ENCODE measurements around the gene RSPH1. TPM values are rescaled to one million over a fixed set of nuclear protein-coding genes. Genes with fewer than 3 reads are reported as not detected.

Gene RSPH1
- total and polyA plus RNA-seq, 2 of the 4 experiments (the other 2 are of a cell fraction): not detected

- Histone ChIP-seq H2BK5ac (ENCODE audit: low read depth, low read length, poor library complexity, severe bottlenecking) (no peak overlapping the region), H3K79me1 (ENCODE audit: low read depth in 1 of 2, low read length in 2 of 2) (no peaks in the 10 kb centered on the region), H2AK9ac (replicated peaks; ENCODE audit: low read depth, low read length, poor library complexity) (no peak overlapping the region), H2AK5ac (ENCODE audit: low read depth, low read length) (no peak overlapping the region), H3K18ac (ENCODE audit: low read depth, low read length) (no peak overlapping the region), H4K5ac (ENCODE audit: low read depth, low read length) (no peak overlapping the region), H3K9ac (ENCODE audit: low read depth, low read length) (no peak overlapping the region), H2BK20ac (ENCODE audit: low read depth, low read length) (no peak overlapping the region), H3K4me1 (ENCODE audit: control insufficient read depth, insufficient read depth, low read length) (no peaks in the 10 kb centered on the region), H4K20me1 (ENCODE audit: insufficient read depth, low read length) (no peaks in the 10 kb centered on the region), H3K14ac (replicated peaks; ENCODE audit: low read depth, low read length) (no peak overlapping the region), H3K27ac (ENCODE audit: insufficient read depth, low read length) (no peak overlapping the region), H3K4ac (ENCODE audit: low read depth, low read length) (no peak overlapping the region), H4K91ac (ENCODE audit: insufficient read depth, low read depth, low read length) (no peak overlapping the region), H3K27me3 (ENCODE audit: control insufficient read depth, insufficient read depth, low read length) (peaks cover 28% of the 10 kb centered on the region; the same call in 1 of the 2 replicates), H3K4me2 (ENCODE audit: low read depth, low read length) (no peak overlapping the region), H3K23ac (ENCODE audit: low read depth, low read length) (no peak overlapping the region), H2BK120ac (ENCODE audit: low read depth, low read length) (no peak overlapping the region), H2AFZ (replicated peaks; ENCODE audit: low read length, poor library complexity) (no peak overlapping the region), H3K36me3 (ENCODE audit: control insufficient read depth, insufficient read depth, low read length) (no peaks in the 10 kb centered on the region), H3K9me3 (ENCODE audit: control insufficient read depth, insufficient read depth, low read length) (no peaks in the 10 kb centered on the region), H3K9me1 (ENCODE audit: insufficient read depth, low read length) (no peaks in the 10 kb centered on the region), H2BK15ac (ENCODE audit: low read depth, low read length) (no peak overlapping the region), H3K4me3 (ENCODE audit: insufficient read depth, low read depth, low read length) (no peak overlapping the region), H4K8ac (ENCODE audit: low read depth in 2 of 2, low read length in 2 of 2) (no peak overlapping the region), H3K56ac (ENCODE audit: extremely low read depth, insufficient read depth, low read length) (no peak overlapping the region)
- intact Hi-C loops (cut with micrococcal nuclease): no loop called here
- BruUV-seq (replicated peaks): no TSS peak
- ChIA-PET CTCF (no interaction called here), POLR2A (ENCODE audit: unreplicated experiment) (no interaction called here)
- in situ Hi-C loops (cut with MboI; ENCODE audit: low sequenced_read_pairs): no loop called here
- 68% methylated on average over 14 of the region's 28 CpGs; no CpG with 5 or more reads in 1 of the 2 experiments for WGBS, 2 experiments (ENCODE audit: extremely low coverage in 2 of 2, insufficient read length in 1 of 2)
- no peak for DNase-seq
- no peak for ATAC-seq (ENCODE audit: low read depth)
- no peak for TF ChIP-seq RCOR1 (IDR thresholded peaks at IDR 0.05; ENCODE audit: insufficient replicate concordance, low read length)
- no peak for TF ChIP-seq MAFK (IDR thresholded peaks at IDR 0.05; ENCODE audit: low read depth, low read length)
- TF ChIP-seq POLR2A (IDR thresholded peaks at IDR 0.05; ENCODE audit: low read depth, low read length): no peak
- TF ChIP-seq, protein P1, sequence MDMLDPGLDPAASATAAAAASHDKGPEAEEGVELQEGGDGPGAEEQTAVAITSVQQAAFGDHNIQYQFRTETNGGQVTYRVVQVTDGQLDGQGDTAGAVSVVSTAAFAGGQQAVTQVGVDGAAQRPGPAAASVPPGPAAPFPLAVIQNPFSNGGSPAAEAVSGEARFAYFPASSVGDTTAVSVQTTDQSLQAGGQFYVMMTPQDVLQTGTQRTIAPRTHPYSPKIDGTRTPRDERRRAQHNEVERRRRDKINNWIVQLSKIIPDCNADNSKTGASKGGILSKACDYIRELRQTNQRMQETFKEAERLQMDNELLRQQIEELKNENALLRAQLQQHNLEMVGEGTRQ (IDR thresholded peaks at IDR 0.05; ENCODE audit: low read depth, low read length): no peak
- TF ChIP-seq MAZ (IDR thresholded peaks at IDR 0.05; ENCODE audit: borderline replicate concordance, low read depth, low read length): no peak
- TF ChIP-seq BHLHE40 (IDR thresholded peaks at IDR 0.05; ENCODE audit: low read depth, low read length): no peak
- TF ChIP-seq NFE2L2 (IDR thresholded peaks at IDR 0.05; ENCODE audit: low read depth, low read length): no peak
- no peak for TF ChIP-seq ELK1 (IDR thresholded peaks at IDR 0.05; ENCODE audit: borderline replicate concordance, low read depth, low read length)
- TF ChIP-seq CEBPB (IDR thresholded peaks at IDR 0.05; ENCODE audit: low read depth, low read length): no peak
- TF ChIP-seq CTCF (conservative IDR thresholded peaks at IDR 0.05; ENCODE audit: low read depth, low read length): no peak
- TF ChIP-seq CHD1 (IDR thresholded peaks at IDR 0.05; ENCODE audit: low read depth, low read length): no peak
- TF ChIP-seq RFX5 (IDR thresholded peaks at IDR 0.05; ENCODE audit: low read depth, low read length): no peak
- dilution Hi-C loops (cut with HindIII; ENCODE audit: low sequenced_read_pairs, unreplicated experiment): no loop called here
These were observed 38.7 kb upstream of the RSPH1 start for GRCh38 chr21:42534421-42535378.

Data from IMR-90 (cell line).